Activated CD8-positive, alpha-beta memory T cell treated with anti-CD3 and anti-CD28 coated beads, Interleukin-2, amount 10 ng/mL, durations not matched to agents 7 days and 5 days (primary cell): ENCODE data around the gene COPS9. TPM values are rescaled to one million over a fixed set of nuclear protein-coding genes. Genes with fewer than 3 reads are reported as not detected.
A peak's percentile ranks its signal among the peaks of the same experiment; 100 is the strongest.

ENCODE experiments used
- ATAC-seq: fragments of 150-1000 bp; cut with Tn5 transposase; one replicate; pipeline ENCODE4 v1.10.0; 2021; ENCODE audit warnings: moderate library complexity
- CTCF ChIA-PET: fragments of 350-600 bp; sonication (Branson Sonifier 250); formaldehyde crosslinking; loops from one replicate; lab custom pipeline; 2021; ENCODE audit warnings: antibody characterized with exemption; lab: Charles Lee
- DNase-seq: peaks from one replicate; pipeline ENCODE4 v3.0.0-alpha.2; 2020
- H3K27ac Mint-ChIP-seq: one replicate; pipeline ENCODE4 v1.8.0; 2021; ENCODE audit warnings: mild to moderate bottlenecking, mixed read lengths
- H3K27me3 Mint-ChIP-seq: one replicate; pipeline ENCODE4 v1.8.0; 2021; ENCODE audit warnings: mixed read lengths
- H3K36me3 Mint-ChIP-seq: one replicate; pipeline ENCODE4 v1.8.0; 2021; ENCODE audit warnings: mild to moderate bottlenecking, mixed read lengths
- H3K4me1 Mint-ChIP-seq: one replicate; pipeline ENCODE4 v1.8.0; 2021; ENCODE audit warnings: mixed read lengths
- H3K4me3 Mint-ChIP-seq: one replicate; pipeline ENCODE4 v1.8.0; 2021; ENCODE audit warnings: mild to moderate bottlenecking, moderate library complexity, mixed read lengths
- H3K9me3 Mint-ChIP-seq: one replicate; pipeline ENCODE4 v1.8.0; 2022; ENCODE audit warnings: low read depth, mixed read lengths
- total RNA-seq, 2 experiments: library from RNA; stranded (reverse); gene quantifications; one replicate each; pipeline ENCODE4 v1.2.3, GENCODE V29; 2021

The COPS9 gene
- 100 to 1,000 TPM in 1 of 2 experiments, 10 to 100 TPM in 1; 80.4 to 112 TPM for total RNA-seq

DNA sequence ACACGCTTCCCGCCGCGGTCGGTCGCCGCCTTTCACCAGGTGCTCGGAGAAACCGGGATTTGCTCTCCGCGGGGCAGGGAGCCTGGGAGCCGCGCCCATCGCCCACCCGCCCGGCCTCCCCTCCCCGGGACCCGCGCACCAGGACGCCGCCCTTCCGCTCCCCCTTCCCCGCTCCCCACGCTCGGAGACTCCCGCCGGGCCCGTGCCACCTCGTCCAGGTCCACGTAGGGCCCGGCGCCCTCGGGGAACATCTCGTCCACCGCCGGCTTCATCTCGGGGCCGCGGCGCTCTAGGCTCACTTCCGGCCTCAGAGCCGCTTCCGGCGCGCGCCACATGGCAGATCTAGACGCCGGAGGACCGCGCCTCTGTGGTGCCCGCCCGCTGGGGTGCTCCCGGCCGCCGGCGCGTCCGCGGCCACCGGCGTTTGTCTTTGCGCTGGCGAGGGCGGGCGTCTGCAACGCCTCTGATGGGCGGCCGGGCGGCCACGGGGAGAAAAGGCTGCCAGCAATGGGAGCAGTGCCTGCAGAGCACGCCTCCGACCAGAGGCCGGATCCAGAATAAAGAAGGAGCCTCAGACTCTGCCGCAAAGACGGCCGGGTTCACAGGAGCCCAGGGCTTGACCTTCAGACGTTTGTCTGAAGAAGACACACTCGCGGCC lies at the start of gene COPS9:
COPS9 (minus strand) TSS at position 293 of the 658 bp plus-strand sequence; CDS start at position 272, 21 bp downstream.
- Mint-ChIP-seq H3K4me1 (peaks cover 23% of the 10 kb centered on the region), H3K4me3 (peak within 1 kb of the TSS; percentile 91), H3K9me3 (no peaks in the 10 kb centered on the region), H3K27ac (peak within 1 kb of the TSS; percentile 77), H3K36me3 (peaks cover 6% of the 10 kb centered on the region), H3K27me3 (no peaks in the 10 kb centered on the region)
- CTCF ChIA-PET: interaction anchor here (0.9 kb wide), 1 partner anchor 8 kb away, joined by 3 read pairs; no protein-coding TSS in a partner anchor
- DNase-seq: peak; percentile 89
- ATAC-seq: peak; percentile 98

DNA sequence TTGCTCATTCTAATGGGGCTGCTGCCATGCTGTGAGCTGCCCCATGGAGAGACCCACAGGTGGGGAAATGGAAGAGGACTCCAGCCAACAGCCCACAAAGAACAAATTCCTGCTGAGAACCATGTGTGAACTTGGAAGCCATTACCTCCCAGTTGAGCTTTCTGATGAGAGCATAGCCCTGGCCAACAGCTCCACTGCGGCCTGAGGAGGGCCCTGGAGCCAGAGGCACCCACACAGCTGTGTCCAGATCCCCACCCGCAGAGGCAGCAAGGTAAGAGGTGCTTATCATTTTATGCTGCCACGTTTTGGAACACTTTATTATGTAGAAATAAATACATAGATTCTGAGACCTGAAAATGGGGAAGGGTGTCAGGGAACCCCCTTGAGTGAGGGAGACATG lies 48.6 kb upstream of the COPS9 start:
- H3K27me3 Mint-ChIP-seq: peaks cover 14% of the 10 kb centered on the region
- no peak for DNase-seq
- no peak for ATAC-seq
- no peak overlapping the region for H3K27ac Mint-ChIP-seq
- H3K4me3 Mint-ChIP-seq: no peak overlapping the region
- H3K36me3 Mint-ChIP-seq: no peaks in the 10 kb centered on the region
- CTCF ChIA-PET: no interaction called here
- H3K9me3 Mint-ChIP-seq: no peaks in the 10 kb centered on the region
- H3K4me1 Mint-ChIP-seq: no peaks in the 10 kb centered on the region

DNA sequence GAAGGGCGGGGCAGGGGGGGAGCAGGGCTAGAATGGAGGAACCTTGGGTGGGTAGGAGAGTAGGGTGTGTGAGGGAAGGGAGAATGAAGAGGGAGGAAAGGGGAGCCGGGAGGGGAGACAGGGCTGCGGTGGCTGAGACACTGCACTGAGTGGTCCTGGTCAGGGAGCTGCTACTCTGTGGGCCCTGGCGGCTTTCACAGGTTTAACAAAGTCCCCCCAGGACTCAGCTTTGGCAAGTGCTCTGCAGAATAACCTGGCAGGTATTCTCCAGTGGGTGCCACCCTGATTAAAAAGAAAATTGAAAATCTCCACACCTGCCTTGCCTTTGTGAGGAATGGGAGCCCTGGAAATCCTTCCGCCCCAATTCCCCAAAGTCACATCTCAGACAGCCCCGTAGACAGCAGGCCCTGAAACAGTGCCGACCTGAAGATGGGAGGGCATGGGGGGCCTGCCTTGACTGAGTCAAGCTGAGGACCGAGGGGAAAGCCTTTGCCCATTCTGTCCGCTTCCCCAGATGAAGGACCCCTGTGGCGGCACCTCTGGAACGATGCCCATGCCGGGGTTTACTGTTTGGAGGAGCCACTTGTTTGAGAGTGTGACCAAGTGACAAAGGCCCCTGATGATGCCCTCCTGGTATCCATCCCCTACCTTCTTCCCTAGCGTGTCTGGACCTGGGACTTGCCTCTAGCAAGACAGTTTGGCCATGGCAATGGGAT lies 47.9 kb upstream of the COPS9 start:
- ATAC-seq (no peak), DNase-seq (no peak)
- Mint-ChIP-seq H3K27ac (no peak overlapping the region), H3K4me1 (no peaks in the 10 kb centered on the region), H3K4me3 (no peak overlapping the region), H3K9me3 (no peaks in the 10 kb centered on the region), H3K36me3 (no peaks in the 10 kb centered on the region), H3K27me3 (peaks cover 12% of the 10 kb centered on the region)
- CTCF ChIA-PET: no interaction called here

DNA sequence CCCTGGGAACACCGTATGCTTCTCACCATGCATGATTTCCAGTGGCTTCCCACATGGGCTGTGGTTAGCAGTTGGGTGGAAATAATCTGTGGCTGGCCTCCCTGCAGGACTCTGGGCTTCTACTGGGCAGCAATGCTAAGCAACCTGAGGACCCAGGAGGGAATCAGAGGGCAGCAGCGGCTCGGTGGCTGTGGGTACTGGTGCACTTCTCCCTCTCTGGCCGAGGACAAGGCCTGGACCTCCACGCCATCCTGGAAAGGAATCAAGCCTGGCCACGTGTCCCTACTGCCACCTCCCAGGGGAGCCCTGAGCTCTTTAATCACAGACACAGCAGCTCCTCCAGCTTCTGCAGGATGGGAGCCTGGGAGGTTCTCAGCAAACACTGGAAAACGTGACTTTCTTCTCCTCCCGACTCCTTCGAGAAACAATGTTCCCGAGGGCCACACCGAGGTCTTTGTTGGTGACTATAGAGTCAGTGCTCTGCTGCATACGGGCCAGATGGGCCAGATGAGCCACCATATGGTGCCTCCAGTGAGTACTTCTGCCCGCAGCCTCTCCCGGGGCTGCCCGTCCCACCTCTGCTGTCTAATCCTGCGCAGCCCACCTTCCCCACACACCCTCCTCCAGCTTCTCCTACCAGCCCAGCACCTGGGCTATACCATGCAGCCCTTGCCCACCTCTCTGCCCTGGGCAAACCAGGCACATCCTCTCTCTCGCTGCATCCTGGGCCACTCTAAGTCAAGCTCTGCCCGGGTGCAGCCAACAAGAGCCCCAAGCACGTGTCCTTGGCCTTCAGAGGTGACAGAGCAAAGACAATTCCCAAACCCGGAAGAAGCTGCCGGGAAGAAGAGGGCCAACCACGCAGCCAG lies 47.1 kb upstream of the COPS9 start:
- no peak overlapping the region for H3K27ac Mint-ChIP-seq
- ATAC-seq (no peak), DNase-seq (no peak)
- peaks cover 15% of the 10 kb centered on the region for H3K27me3 Mint-ChIP-seq
- H3K4me3 Mint-ChIP-seq: no peak overlapping the region
- CTCF ChIA-PET: no interaction called here
- H3K36me3 Mint-ChIP-seq: no peaks in the 10 kb centered on the region
- no peaks in the 10 kb centered on the region for H3K9me3 Mint-ChIP-seq
- H3K4me1 Mint-ChIP-seq: no peaks in the 10 kb centered on the region

DNA sequence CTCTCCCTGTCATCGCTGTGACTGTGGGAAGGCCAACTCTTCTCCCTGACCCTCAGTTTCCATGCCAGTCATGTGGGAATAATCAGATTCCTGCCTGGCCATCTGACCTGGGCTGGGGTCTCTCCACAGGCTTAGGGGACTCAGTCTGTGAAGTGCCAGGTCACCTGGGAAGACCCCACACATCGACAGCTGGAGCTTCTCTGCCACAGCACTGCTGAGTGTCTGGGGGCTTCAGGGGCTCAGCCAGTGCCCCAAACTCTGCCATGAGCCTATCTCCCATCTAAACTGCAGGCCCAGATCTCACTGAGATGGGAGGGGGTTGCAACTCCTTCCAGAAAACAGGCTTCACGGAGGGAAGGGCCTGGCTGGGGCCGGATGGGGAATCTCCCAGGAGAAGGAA lies 46.4 kb upstream of the COPS9 start:
- Mint-ChIP-seq H3K4me1 (no peaks in the 10 kb centered on the region), H3K9me3 (no peaks in the 10 kb centered on the region), H3K36me3 (no peaks in the 10 kb centered on the region), H3K27me3 (peaks cover 20% of the 10 kb centered on the region), H3K27ac (no peak overlapping the region), H3K4me3 (no peak overlapping the region)
- DNase-seq (no peak), ATAC-seq (no peak)
- CTCF ChIA-PET: no interaction called here

DNA sequence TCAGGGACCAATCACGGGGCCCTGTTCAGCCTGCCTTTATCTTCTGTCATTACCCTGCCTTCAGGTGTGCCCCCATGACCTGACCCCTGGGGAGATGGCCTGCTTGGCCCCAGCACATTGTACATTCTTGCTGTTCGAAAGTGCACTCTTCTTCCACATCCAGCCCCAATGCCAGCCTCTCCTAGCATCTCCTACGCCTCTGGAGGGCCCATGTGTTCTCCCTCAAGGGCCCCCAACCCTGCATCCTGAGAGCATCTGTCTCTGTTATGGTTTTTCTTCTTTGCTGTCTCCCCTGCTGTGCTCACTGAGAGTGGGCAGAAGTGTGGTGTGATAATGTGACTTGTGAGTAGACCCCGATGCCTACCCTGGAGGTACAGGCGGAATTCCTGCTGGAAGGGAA lies 45.9 kb upstream of the COPS9 start:
- peaks cover 22% of the 10 kb centered on the region for H3K27me3 Mint-ChIP-seq
- no peaks in the 10 kb centered on the region for H3K36me3 Mint-ChIP-seq
- no peak overlapping the region for H3K27ac Mint-ChIP-seq

GRCh38 chr2:240179941-240180666 lies 44.0 kb upstream of the COPS9 start:
- H3K27ac Mint-ChIP-seq: no peak overlapping the region

More for the DNA sequence above, 45.9 kb upstream of the COPS9 start:
- CTCF ChIA-PET: no interaction called here
- Mint-ChIP-seq H3K4me1 (no peaks in the 10 kb centered on the region), H3K9me3 (no peaks in the 10 kb centered on the region), H3K4me3 (no peak overlapping the region)
- no peak for ATAC-seq
- no peak for DNase-seq

GRCh38 chr2:240179186-240179815 lies 43.2 kb upstream of the COPS9 start:
- no peak for ATAC-seq
- H3K4me1 Mint-ChIP-seq: no peaks in the 10 kb centered on the region
- H3K4me3 Mint-ChIP-seq: no peak overlapping the region
- CTCF ChIA-PET: no interaction called here
- peaks cover 40% of the 10 kb centered on the region for H3K27me3 Mint-ChIP-seq
- DNase-seq: no peak
- no peaks in the 10 kb centered on the region for H3K9me3 Mint-ChIP-seq
- H3K36me3 Mint-ChIP-seq: no peaks in the 10 kb centered on the region
- no peak overlapping the region for H3K27ac Mint-ChIP-seq

More at GRCh38 chr2:240179941-240180666, 44.0 kb upstream of the COPS9 start:
- Mint-ChIP-seq H3K4me1 (no peaks in the 10 kb centered on the region), H3K4me3 (no peak overlapping the region), H3K36me3 (no peaks in the 10 kb centered on the region), H3K27me3 (peaks cover 34% of the 10 kb centered on the region), H3K9me3 (no peaks in the 10 kb centered on the region)
- CTCF ChIA-PET: no interaction called here
- no peak for DNase-seq
- no peak for ATAC-seq

DNA sequence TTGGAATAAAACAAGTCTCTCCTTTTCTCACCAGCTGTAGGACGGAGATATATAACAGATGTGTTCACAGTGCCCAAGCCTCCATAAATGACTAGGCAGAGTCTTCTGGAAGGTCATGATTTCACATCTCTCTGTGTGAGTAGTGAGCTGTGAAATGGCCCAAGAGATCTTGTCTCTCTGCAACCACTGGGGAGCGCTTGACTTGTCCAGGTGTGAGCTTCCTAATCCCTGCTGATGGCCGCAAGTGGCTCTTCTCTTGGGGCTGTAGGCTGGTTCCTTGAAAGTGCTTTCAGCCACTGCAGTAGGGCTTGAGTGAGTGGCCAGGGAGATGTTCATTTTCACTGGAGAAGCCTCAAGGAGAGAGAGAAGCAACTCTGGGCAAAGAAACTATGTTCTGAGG lies 42.5 kb upstream of the COPS9 start:
- Mint-ChIP-seq H3K36me3 (no peaks in the 10 kb centered on the region), H3K4me1 (no peaks in the 10 kb centered on the region), H3K27me3 (peaks cover 41% of the 10 kb centered on the region), H3K9me3 (no peaks in the 10 kb centered on the region), H3K27ac (no peak overlapping the region), H3K4me3 (no peak overlapping the region)
- no peak for ATAC-seq
- CTCF ChIA-PET: interaction anchor here (0.7 kb wide), 1 partner anchor 117 kb away, joined by 3 read pairs; no protein-coding TSS in a partner anchor
- DNase-seq: no peak

DNA sequence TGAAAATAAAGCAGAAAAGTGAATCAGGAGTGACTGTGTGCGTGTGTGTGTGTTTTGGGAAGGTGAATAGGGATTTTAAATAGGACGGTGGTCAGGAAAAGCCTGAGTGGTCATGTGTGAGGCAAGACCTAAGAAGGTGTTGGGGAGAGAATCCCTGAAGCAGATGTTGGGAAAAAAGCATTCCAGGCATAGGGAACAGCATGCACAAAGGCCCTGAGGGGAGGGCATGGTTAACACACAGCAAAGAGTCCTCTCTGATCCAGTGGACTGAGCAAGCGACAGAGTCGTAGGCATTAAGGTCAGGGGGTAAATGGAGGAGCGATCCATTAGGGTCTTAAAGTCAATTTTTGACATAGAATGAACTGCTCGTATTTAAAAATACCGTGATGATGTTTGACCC lies 38.4 kb upstream of the COPS9 start:
- no peak overlapping the region for H3K27ac Mint-ChIP-seq
- H3K36me3 Mint-ChIP-seq: no peaks in the 10 kb centered on the region
- no peaks in the 10 kb centered on the region for H3K4me1 Mint-ChIP-seq
- ATAC-seq: no peak
- peaks cover 36% of the 10 kb centered on the region for H3K27me3 Mint-ChIP-seq
- CTCF ChIA-PET: no interaction called here
- no peak for DNase-seq
- H3K9me3 Mint-ChIP-seq: no peaks in the 10 kb centered on the region
- no peak overlapping the region for H3K4me3 Mint-ChIP-seq

GRCh38 chr2:240172071-240172895 lies 36.2 kb upstream of the COPS9 start:
- Mint-ChIP-seq H3K36me3 (no peaks in the 10 kb centered on the region), H3K27me3 (peaks cover 29% of the 10 kb centered on the region), H3K9me3 (no peaks in the 10 kb centered on the region), H3K4me1 (no peaks in the 10 kb centered on the region), H3K4me3 (no peak overlapping the region), H3K27ac (no peak overlapping the region)
- no peak for DNase-seq
- CTCF ChIA-PET: no interaction called here
- ATAC-seq: no peak

GRCh38 chr2:240170883-240171282 lies 34.8 kb upstream of the COPS9 start:
- CTCF ChIA-PET: no interaction called here
- DNase-seq (no peak), ATAC-seq (no peak)
- Mint-ChIP-seq H3K4me1 (no peaks in the 10 kb centered on the region), H3K27ac (no peak overlapping the region), H3K36me3 (no peaks in the 10 kb centered on the region), H3K4me3 (no peak overlapping the region), H3K9me3 (no peaks in the 10 kb centered on the region), H3K27me3 (peaks cover 18% of the 10 kb centered on the region)
